ENCODE results near the gene NCAPG2.
"Not testable (repeated sequence)": the region's sequence is repeated elsewhere in the genome, so short reads cannot be mapped to it uniquely, and the experiment has no call there.

Gene NCAPG2

DNA sequence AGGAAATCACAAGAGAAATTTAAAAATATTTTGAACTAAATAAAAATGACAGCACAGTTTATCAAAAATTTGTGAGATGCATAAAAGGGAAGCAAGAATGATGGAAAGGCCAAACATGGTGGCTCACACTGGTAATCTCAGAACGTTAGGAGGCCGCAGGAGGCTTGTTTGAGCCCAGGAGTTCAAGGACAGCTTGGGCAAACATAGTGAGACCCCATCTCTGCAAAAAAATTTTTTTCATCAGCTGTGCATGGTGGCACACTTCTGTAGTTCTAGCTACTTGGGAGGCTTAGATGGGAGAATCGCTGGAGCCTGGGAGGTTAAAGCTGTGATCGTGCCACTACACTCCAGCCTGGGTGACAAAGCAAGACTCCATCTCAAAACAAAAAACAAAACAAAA, 62.5 kb downstream of the NCAPG2 start:
- TF ChIP-seq, protein P1, sequence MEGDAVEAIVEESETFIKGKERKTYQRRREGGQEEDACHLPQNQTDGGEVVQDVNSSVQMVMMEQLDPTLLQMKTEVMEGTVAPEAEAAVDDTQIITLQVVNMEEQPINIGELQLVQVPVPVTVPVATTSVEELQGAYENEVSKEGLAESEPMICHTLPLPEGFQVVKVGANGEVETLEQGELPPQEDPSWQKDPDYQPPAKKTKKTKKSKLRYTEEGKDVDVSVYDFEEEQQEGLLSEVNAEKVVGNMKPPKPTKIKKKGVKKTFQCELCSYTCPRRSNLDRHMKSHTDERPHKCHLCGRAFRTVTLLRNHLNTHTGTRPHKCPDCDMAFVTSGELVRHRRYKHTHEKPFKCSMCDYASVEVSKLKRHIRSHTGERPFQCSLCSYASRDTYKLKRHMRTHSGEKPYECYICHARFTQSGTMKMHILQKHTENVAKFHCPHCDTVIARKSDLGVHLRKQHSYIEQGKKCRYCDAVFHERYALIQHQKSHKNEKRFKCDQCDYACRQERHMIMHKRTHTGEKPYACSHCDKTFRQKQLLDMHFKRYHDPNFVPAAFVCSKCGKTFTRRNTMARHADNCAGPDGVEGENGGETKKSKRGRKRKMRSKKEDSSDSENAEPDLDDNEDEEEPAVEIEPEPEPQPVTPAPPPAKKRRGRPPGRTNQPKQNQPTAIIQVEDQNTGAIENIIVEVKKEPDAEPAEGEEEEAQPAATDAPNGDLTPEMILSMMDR (IDR thresholded peaks at IDR 0.05) = no peak
- no peak for DNase-seq (ENCODE audit: low spot score)
- Histone ChIP-seq H3K4me3 (no peak overlapping the region), H3K27ac (no peak overlapping the region)

DNA sequence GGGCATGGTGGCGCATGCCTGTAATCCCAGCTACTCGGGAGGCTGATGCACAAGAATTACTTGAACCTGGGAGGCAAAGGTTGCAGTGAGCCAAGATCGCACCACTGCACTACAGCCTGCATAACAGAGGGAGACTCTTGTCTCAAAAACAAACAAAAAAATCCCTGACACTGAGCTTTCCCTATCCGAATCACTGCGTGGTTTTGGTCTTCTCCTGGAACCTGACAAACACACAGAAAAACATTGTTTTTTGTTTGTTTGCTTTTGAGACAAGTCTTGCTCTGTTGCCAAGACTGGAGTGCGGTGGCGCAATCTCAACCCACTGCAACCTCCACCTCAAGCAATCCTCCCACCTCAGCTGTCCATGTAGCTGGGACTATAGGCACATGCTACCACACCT, 66.6 kb downstream of the NCAPG2 start:
- Histone ChIP-seq H3K27ac (no peak overlapping the region), H3K4me3 (no peak overlapping the region)
- DNase-seq (ENCODE audit: low spot score) = no peak
- TF ChIP-seq, protein P1 (IDR thresholded peaks at IDR 0.05) = no peak

DNA sequence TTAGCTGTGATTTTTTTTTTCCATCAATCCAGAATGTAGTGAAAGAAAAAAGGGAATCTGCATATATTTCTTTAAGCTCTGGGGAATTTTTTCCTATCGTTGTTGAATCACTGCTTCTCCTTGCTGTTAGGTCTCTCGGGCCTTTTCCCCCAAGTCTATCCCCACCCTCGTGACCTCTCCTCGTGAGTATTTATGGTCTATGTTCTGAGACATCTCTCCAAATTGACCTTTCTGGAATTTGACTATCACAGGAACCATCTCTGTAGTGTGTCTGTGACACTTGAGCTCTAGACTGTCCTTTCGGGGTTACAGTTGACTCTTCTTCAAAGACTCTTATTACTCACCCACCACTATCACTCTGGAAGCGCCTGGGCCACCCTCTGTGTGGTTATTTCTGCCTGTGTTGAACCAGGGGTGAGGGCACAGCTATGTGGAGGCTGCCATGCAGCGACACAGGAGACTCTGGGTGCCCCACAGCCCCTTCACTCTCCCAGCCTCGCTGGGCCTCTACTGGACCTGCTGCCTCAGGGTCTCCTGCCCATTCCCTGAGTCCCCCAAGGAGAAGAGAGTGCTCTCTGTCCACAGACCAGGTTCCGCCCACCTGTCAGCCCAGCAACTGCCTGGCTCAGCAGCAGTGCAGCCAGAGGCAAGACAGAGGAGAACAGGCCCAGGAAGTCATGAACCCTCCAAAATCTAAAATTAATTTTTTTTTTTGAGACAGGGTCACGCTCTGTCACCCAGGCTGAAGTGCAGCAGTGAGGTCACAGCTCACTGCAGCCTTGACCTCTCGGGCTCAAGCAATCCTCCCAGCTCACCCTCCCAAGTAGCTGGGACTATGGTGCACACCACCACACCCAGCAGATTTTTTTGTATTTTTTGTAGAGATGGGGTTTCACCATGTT, 71.3 kb downstream of the NCAPG2 start:
- DNase-seq (ENCODE audit: low spot score) = no peak
- Histone ChIP-seq H3K4me3 (no peak overlapping the region), H3K27ac (no peak overlapping the region)
- TF ChIP-seq, protein P1 (IDR thresholded peaks at IDR 0.05) = no peak

DNA sequence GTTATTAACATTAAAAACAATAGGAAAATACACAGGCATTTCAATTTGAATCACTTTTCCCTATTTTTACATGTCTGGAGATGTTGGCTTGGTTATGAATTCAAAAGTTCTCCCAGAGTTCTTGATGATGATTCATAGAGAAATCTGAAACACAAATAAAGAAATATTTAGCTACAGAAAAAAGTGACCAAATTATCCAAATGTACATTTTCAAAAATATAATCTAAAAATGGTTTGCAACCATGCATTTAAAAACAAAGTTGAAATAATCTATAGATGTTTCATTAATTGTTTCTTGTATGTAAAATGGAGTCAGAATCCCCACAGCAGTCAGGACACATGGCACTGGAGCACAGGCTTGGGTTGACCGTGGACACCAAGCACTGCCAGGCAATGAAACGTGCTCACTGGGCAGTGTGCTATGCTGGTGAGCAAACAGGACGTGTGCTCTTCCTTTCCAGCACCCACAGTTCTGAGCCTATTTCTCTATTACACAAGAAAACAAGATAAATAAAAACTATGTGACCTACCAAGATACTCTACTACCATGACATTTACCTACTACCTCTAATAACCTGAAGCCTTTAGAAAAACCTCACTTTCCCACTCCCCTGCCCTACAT, 72.9 kb downstream of the NCAPG2 start:
- Histone ChIP-seq H3K4me3 (no peak overlapping the region), H3K27ac (no peak overlapping the region)
- no peak for DNase-seq (ENCODE audit: low spot score)
- TF ChIP-seq, protein P1 (IDR thresholded peaks at IDR 0.05) = no peak

DNA sequence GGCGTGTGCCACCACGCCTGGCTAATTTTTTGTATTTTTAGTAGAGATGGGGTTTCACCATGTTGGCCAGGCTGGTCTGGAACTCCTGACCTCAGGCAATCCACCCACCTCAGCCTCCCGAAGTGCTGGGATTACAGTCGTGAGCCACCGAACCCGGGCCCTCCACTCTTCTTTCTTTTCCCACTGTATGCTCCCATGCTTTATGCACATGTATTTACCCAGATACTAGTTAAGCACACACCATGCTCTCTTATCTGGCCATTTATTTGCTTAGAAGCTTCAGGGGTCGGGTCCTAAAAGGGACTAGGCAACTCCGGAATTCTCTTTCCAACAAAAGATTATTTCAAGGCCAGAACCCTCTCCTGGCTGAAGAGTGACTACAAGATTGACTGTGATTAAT, 78.3 kb downstream of the NCAPG2 start:
- H3K27ac ChIP-seq; H3K4me3 ChIP-seq; DNase-seq (ENCODE audit: low spot score): not testable (repeated sequence)

DNA sequence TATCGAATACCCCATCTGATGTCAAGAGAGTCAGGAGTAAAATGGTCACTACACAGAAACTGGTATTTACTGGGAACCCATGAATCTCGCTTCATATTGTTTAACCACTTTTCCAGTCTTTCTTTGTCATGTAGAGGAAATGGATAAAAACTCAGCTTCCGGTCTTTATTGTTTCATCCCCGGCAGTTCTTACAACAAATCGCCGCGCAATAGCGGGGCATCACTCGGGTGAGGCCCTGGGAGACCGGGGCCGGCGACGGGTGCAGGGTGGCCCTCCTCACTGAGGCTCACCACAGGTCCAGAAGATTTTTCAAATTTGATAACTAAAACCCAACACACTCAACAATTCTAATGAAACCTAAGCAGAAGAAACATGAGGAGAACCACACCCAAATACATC, 81.4 kb downstream of the NCAPG2 start:
- Histone ChIP-seq H3K27ac (no peak overlapping the region), H3K4me3 (no peak overlapping the region)
- DNase-seq (ENCODE audit: low spot score) = no peak
- TF ChIP-seq, protein P1 (IDR thresholded peaks at IDR 0.05) = no peak

DNA sequence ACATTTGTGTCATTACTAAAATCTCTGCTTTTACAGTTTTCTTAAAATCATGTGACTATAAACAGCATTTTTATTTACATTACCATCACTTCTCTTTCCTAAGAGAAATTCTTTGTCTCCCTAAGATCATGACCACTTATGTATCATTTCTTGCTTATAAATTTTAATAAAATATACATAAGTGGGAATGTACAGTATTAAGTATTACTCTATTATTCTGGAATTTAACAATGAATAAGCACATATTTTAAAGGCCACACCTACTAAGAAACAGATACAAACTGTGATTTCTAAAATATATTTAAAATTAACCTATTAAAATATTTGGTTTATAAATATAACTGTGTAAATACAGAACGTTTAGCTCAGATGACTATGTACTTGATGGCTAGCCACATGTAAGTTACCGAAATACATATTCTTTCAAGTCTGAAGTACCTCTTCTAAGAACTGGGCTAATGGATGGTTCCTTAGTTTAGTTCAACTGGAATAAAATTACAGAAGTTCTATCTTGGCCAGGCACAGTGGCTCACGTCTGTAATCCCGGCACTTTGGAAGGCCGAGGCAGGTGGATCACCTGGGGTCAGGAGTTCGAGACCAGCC, 83.7 kb downstream of the NCAPG2 start:
- no peak overlapping the region for H3K4me3 ChIP-seq
- no peak overlapping the region for H3K27ac ChIP-seq
- DNase-seq (ENCODE audit: low spot score) = no peak
- TF ChIP-seq, protein P1 (IDR thresholded peaks at IDR 0.05) = no peak

All from coronary artery (tissue), 2 donors.